NCI-H1105 (cell line): ENCODE results near the gene HLA-DPB1.

ENCODE experiments used
- DNase-seq: peaks from one replicate; lab custom pipeline; 2025; lab: John Stamatoyannopoulos, UW

HLA-DPB1 gene

GRCh38 chr6:33104887-33105286 is 29.1 kb downstream of the HLA-DPB1 start:
- no peak for DNase-seq

GRCh38 chr6:33105386-33105785 is 29.6 kb downstream of the HLA-DPB1 start:
- DNase-seq, result no peak

DNA sequence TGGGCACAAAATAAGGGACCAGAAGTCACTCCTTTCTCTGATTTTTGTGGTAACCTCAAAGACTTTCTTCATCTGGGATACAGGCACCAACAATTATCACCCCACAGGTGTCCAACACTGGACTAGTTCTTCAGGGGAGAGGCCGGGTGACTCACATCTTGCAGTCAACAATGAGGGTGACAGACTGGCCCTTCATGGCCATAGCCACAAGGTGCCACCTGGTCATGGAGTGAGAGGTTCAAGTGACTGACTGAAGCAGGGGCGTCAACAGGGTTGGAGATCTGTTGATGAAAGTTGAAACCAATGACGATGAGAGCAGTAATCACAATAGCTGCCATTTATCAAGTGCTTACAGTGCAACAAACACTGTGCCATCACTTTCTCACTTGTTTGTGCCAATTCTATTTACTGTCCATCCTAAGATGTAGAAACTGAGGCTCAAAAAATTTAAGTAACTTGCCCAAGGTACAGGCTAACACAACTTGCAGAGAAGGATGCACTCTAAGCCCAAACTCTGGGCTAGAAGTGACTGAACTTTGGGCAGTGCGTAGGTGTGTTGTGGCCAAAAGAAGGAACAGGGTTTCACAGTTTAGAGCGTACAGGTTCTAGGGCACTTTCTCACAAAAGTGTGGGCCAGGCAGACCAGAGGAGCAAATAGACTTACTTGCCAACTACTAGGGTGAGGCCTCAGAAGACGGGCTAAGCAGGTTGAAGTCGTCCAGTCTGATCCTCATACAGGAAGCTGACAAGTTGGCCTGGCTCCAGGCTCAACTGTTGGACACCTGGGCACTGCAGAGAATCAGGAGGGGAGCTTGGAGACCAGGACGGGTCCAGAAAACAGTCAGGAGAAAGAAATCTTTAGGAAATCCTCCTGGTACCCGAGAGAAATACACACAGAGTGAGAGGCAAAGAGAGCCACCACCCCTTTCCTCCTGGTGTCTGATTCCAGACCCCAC is 30.4 kb downstream of the HLA-DPB1 start:
- no peak for DNase-seq

DNA sequence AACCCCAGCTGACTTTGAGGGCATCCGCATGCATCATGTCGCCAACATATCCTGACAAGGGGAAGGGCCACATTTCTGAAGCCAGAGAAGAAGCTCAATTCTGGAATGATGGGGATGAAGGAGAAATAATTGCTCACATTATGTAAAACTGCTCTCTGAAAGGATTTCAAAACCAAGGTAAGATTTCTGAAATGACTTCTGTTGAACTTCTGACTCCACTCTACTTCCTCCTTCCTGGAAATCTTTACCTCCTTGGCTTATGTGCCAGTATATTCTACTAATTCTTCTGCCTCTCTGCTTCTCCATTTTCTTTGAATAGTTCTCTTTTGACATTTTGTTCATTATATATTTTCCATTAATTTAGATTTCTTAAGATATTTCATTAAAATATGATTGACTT is 31.9 kb downstream of the HLA-DPB1 start:
- no peak for DNase-seq

GRCh38 chr6:33108307-33108706 is 32.5 kb downstream of the HLA-DPB1 start:
- DNase-seq, result no peak

DNA sequence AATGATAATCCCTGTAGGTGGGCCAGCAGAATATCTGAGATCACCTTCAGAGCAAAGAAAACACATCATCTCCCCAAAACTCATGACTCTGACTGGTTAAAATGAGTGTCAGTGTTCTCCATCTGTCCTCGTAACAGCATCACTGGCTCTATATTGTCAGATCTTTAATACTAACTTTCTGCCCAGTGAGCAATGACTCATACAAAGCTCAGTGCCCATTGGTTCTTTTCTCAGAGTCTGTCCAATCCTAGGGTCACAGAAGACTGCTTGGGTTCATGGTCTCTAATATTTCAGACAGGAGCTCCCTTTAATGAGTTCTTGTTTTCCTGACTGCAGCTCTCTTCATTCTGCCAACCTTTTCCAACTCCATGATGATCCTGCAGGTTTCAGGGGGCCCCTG is 36.4 kb downstream of the HLA-DPB1 start:
- DNase-seq, result no peak

GRCh38 chr6:33113755-33114154 is 38.0 kb downstream of the HLA-DPB1 start:
- no peak for DNase-seq

- DNase-seq, result no peak
These were observed 38.6 kb downstream of the HLA-DPB1 start for GRCh38 chr6:33114406-33114805.

- DNase-seq, result no peak
These were observed 40.6 kb downstream of the HLA-DPB1 start for GRCh38 chr6:33116417-33116816.

- DNase-seq, result no peak
These were observed 41.3 kb downstream of the HLA-DPB1 start for GRCh38 chr6:33116841-33117711.

GRCh38 chr6:33117811-33118277 is 42.1 kb downstream of the HLA-DPB1 start:
- no peak for DNase-seq

DNA sequence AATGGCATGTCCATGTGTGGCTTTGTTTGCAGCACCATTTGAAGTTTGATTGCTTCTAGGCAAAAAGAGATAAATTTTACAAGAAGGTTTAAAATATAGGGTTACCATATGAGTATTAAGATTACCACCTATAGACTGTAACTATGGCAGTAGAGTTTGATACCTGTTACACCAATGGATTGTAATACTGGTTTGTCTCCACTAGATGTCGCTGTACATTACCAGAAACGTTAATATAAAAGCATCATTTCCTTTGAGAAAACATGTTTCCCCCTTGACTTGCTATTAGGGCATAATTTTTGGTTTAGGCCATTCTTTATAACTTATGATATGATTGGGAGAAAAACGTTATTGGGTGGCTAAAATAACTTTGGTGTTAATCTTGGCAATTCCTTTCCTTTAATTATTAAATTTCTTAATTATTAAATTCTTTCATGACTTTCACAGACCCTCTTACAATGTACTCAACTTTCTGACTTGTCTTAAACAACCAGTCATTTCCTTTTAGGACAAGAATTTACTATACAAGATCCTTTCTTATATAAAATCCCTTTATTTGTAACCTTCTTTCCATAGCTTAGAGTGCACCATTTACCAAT is 42.8 kb downstream of the HLA-DPB1 start:
- DNase-seq, result peak; percentile 51

GRCh38 chr6:33120001-33120400 is 44.2 kb downstream of the HLA-DPB1 start:
- no peak for DNase-seq

GRCh38 chr6:33123181-33123580 is 47.4 kb downstream of the HLA-DPB1 start:
- DNase-seq, result no peak

- DNase-seq, result peak; percentile 24
These were observed 48.1 kb downstream of the HLA-DPB1 start for GRCh38 chr6:33123732-33124524.

DNA sequence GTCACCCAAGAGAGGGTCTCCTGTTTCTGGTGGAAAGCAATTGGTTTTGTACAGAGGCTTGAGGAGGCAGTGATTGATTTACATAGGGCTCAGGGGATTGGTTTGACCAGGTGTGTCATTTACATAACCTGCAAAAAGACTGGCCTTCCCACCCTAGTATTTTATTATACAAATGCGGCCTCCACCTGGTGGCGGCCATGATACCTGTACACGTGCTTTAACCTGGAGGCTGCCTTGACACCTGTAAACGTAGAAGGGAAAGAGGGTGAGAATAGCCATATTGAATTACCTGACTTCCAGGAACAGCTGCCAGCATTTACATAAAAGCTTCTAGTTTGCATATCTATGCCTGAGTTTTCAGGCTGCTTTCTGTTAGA is 48.7 kb downstream of the HLA-DPB1 start:
- no peak for DNase-seq

DNA sequence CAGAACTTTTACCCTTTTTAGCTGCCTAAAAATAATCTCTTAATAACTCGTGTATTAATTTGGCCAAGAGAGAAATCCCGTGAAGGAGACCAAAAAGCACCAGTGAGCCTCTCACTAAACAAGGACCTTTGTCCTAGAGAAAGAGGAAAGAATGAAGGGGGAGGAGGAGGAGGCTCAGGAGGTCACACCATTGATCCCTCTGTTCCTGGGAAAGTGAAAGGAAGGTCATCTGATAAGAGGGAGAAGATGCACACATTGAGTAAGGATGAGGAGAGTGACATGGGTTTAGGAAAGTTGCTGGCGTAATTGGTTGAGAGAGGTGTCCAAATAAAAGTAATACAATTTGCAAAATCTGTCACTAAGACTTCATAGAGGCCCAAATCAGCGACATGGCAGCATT is 49.2 kb downstream of the HLA-DPB1 start:
- no peak for DNase-seq

- peak; percentile 45 for DNase-seq
These were observed 50.4 kb downstream of the HLA-DPB1 start for GRCh38 chr6:33126101-33126714.

- DNase-seq, result no peak
These were observed 52.5 kb downstream of the HLA-DPB1 start for GRCh38 chr6:33128318-33128717.

- no peak for DNase-seq
These were observed 56.3 kb downstream of the HLA-DPB1 start for GRCh38 chr6:33132081-33132524.

DNA sequence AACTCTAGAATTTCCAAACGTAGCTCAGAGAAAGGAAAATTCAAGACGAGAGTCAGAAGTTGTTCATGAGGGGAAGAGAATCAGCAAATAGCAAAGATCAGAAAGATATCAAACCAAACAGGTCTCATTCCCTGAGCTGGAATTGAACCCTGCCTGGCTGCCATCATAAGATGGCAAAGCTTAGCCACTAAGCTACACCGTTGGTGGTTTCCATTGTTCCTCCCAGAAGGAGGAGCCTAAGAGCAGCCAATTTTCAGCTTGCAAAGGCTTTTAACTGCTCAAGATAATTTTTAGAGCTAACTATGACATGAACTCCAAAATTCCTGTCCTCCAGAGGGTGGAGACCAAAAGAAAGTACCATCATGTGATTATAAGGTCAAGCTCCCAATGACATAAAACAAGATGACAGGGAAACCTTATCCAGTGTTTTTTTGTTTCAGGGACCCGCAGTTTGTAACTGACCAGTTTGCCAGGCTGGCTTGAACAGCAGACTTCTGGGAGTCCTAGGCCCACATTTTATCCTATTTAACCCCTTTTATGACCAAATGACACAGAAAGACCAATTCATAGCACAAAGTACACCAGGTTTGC is 60.6 kb downstream of the HLA-DPB1 start:
- DNase-seq, result no peak
